Panc1 (cell line): Measurements from ENCODE around the gene EPHA6. TPM values are rescaled to one million over a fixed set of nuclear protein-coding genes. Genes with fewer than 3 reads are reported as not detected.

ENCODE experiments used
- ATAC-seq: fragments of 200-7000 bp; cut with Tn5 transposase; 2 replicates; pipeline ENCODE4 v1.9.1; 2020; ENCODE audit warnings: mild to moderate bottlenecking, moderate library complexity
- BruUV-seq: library from RNA; stranded (reverse); fragments of 400-500 nt; replicated peaks from 2 replicates; lab custom pipeline; 2021; lab: Mats Ljungman, UMichigan
- CTCF ChIA-PET: fragments of 300-600 bp; sonication (Branson Sonifier 250); formaldehyde crosslinking; loops from one replicate; lab custom pipeline; 2022; ENCODE audit warnings: antibody characterized with exemption; lab: Charles Lee
- POLR2A ChIA-PET: fragments of 300-600 bp; sonication (Branson Sonifier 250); formaldehyde crosslinking; loops from one replicate; lab custom pipeline; 2022; ENCODE audit warnings: antibody characterized with exemption; lab: Charles Lee
- DNase-seq: peaks from one replicate; pipeline ENCODE4 v3.0.0-alpha.2; 2010; ENCODE audit warnings: low read depth, low spot score
- H3K27ac ChIP-seq: 2 replicates; pipeline ENCODE4 v1.5.1; 2011; ENCODE audit warnings: mild to moderate bottlenecking, low read length, inconsistent platforms
- H3K27me3 ChIP-seq: fragments of 200-500 bp; sonication (Bioruptor generic); 2 replicates; pipeline ENCODE4 v1.6.0; 2014; ENCODE audit warnings: low read length, inconsistent platforms; ENCODE audit not compliant: control insufficient read depth, insufficient read depth
- H3K36me3 ChIP-seq: fragments of 200-500 bp; sonication (Bioruptor generic); 2 replicates; pipeline ENCODE4 v1.5.1; 2014; ENCODE audit warnings: inconsistent platforms, mild to moderate bottlenecking, low read length, moderate library complexity; ENCODE audit not compliant: control insufficient read depth, insufficient read depth
- H3K4me1 ChIP-seq: 2 replicates; pipeline ENCODE4 v1.5.1; 2011; ENCODE audit warnings: inconsistent platforms, mild to moderate bottlenecking, low read length, moderate library complexity; ENCODE audit not compliant: control insufficient read depth, insufficient read depth
- H3K4me3 ChIP-seq, 2 experiments: 2 replicates each; pipeline ENCODE4 v1.5.1; 2011 to 2012; ENCODE audit warnings: low read depth in 2 of 2, low read length in 2 of 2, mild to moderate bottlenecking in 2 of 2, inconsistent platforms in 1 of 2, moderate library complexity in 1 of 2
- H3K9me3 ChIP-seq: fragments of 200-500 bp; sonication (Bioruptor generic); 2 replicates; pipeline ENCODE4 v1.5.1; 2014; ENCODE audit warnings: low read depth, mild to moderate bottlenecking, inconsistent platforms, low read length, moderate library complexity; ENCODE audit not compliant: control insufficient read depth, insufficient read depth
- CTCF ChIP-seq: fragments of 450-650 bp; IDR thresholded peaks from 2 replicates; pipeline ENCODE4 v1.5.1; 2017; ENCODE audit warnings: mild to moderate bottlenecking
- POLR2AphosphoS5 ChIP-seq: IDR thresholded peaks from 2 replicates; pipeline ENCODE4 v1.6.1; 2012; ENCODE audit warnings: mild to moderate bottlenecking, low read depth, low read length, moderate library complexity
- REST ChIP-seq, 2 experiments: IDR thresholded peaks; 2 replicates each; pipeline ENCODE4 v1.6.1; 2011 to 2012; ENCODE audit warnings: low read depth in 2 of 2, control low read depth in 1 of 2, low read length in 1 of 2, mild to moderate bottlenecking in 1 of 2, moderate library complexity in 1 of 2; ENCODE audit not compliant: insufficient read depth in 1 of 2
- SIN3A ChIP-seq: IDR thresholded peaks from 2 replicates; pipeline ENCODE4 v1.6.1; 2012; ENCODE audit warnings: low read depth, mild to moderate bottlenecking, low read length, moderate library complexity, borderline replicate concordance; ENCODE audit not compliant: insufficient read depth
- TCF7L2 ChIP-seq: IDR thresholded peaks from 2 replicates; pipeline ENCODE4 v1.6.1; 2011; ENCODE audit warnings: mild to moderate bottlenecking, low read depth, low read length, inconsistent platforms
- in situ Hi-C: cut with HindIII; loops from 2 replicates; pipeline ENCODE4 v1.10.0; 2016; ENCODE audit warnings: low sequenced_read_pairs, low pct_unique_long_range_greater_than_20kb
- intact Hi-C: fragments of 100-400 bp; cut with micrococcal nuclease; formaldehyde crosslinking; loops from one replicate; pipeline ENCODE4 v1.10.0; 2022; ENCODE audit not compliant: unreplicated experiment
- total RNA-seq: library from RNA; stranded (reverse); gene quantifications from one replicate; pipeline ENCODE4 v1.2.1, GENCODE V29; 2021; ENCODE audit not compliant: unreplicated experiment

The EPHA6 gene
- total RNA-seq, 1 experiment from 2014 or later = 0.57 TPM

- Histone ChIP-seq H3K27me3 (no peaks in the 10 kb centered on the region), H3K27ac (no peak overlapping the region), H3K36me3 (no peaks in the 10 kb centered on the region), H3K9me3 (no peaks in the 10 kb centered on the region; the same call in 1 of the 2 replicates), H3K4me3 (no peak overlapping the region), H3K4me1 (no peaks in the 10 kb centered on the region)
- TF ChIP-seq REST (IDR thresholded peaks at IDR 0.05; ENCODE audit: insufficient read depth in 1 of 2, low read depth in 2 of 2, low read length in 1 of 2) (no peak), POLR2AphosphoS5 (no peak), CTCF (no peak), SIN3A (no peak), TCF7L2 (no peak)
- ChIA-PET CTCF (no interaction called here), POLR2A (no interaction called here)
- ATAC-seq (no peak), DNase-seq (no peak)
- BruUV-seq = no TSS peak
- in situ Hi-C loops (no loop called here), intact Hi-C loops (no loop called here)
These were observed 623.7 kb downstream of the EPHA6 start for GRCh38 chr3:97438131-97438530.

- ChIA-PET CTCF (no interaction called here), POLR2A (no interaction called here)
- no peak overlapping the region for H3K4me3 ChIP-seq
- BruUV-seq = no TSS peak
- no peak for DNase-seq
- no peak for ATAC-seq
- H3K9me3 ChIP-seq = no peaks in the 10 kb centered on the region; the same call in 1 of the 2 replicates
- no peaks in the 10 kb centered on the region for H3K36me3 ChIP-seq
- no peaks in the 10 kb centered on the region for H3K27me3 ChIP-seq
- no peak for TF ChIP-seq SIN3A
- intact Hi-C loops = no loop called here
- H3K4me1 ChIP-seq = no peaks in the 10 kb centered on the region
- in situ Hi-C loops = no loop called here
- H3K27ac ChIP-seq = no peak overlapping the region
These were observed 625.0 kb downstream of the EPHA6 start for GRCh38 chr3:97439373-97439772.

- intact Hi-C loops = no loop called here
- Histone ChIP-seq H3K27me3 (no peaks in the 10 kb centered on the region), H3K36me3 (no peaks in the 10 kb centered on the region), H3K9me3 (0 out of 2 replicates have a peak, but pooled peaks cover 5% of the 10 kb centered on the region), H3K27ac (no peak overlapping the region), H3K4me1 (no peaks in the 10 kb centered on the region), H3K4me3 (no peak overlapping the region)
- ATAC-seq = no peak
- ChIA-PET POLR2A (no interaction called here), CTCF (no interaction called here)
- BruUV-seq = no TSS peak
- DNase-seq = no peak
- TF ChIP-seq CTCF = no peak
- TF ChIP-seq POLR2AphosphoS5 = no peak
- no peak for TF ChIP-seq TCF7L2
- no peak for TF ChIP-seq SIN3A
- in situ Hi-C loops = no loop called here
These were observed 649.6 kb downstream of the EPHA6 start for GRCh38 chr3:97464035-97464434.
